ENCODE data around the gene MYCL. TPM values are rescaled to one million over a fixed set of nuclear protein-coding genes. Genes with fewer than 3 reads are reported as not detected.
A peak's percentile ranks its signal among the peaks of the same experiment; 100 is the strongest.

MYCL gene
- total and polyA plus RNA-seq, 2 of the 8 experiments (the other 6 are each of a cell fraction or from before 2014, with no cell fraction given): 20.3 to 28.8 TPM

DNA sequence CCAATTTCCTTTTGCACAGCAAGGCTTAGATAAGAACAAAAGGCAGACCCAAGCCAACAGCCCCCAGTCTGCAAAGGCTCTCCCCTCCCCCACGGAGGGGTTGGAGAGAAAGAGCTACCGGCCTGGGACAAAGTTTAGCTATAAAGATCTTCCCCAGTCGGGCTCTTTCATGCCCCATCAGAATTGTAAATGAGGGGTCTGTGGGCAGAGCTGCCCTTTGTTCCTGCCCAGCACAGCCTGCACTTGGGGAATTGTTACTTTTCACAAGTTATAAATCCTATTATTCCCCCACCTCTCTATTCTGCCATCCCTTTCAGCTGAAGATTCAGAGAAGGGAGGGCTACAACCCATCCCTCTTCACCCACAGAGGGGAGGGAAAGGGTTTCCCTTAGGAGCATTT lies 3.5 kb downstream of the MYCL start:
- H2AK5ac ChIP-seq (ENCODE audit: low read depth, low read length): peak overlapping the region; percentile 20
- peaks cover 0 to 14% of the 10 kb centered on the region in 2 experiments; a peak in 1 of 4 replicates for H3K79me2 ChIP-seq (ENCODE audit: control insufficient read depth in 1 of 2, insufficient read depth in 2 of 2, low read length in 2 of 2)
- FAIRE-seq (peak; percentile 80), DNase-seq (ENCODE audit: low read depth in 1 of 2, low spot score in 2 of 2) (no peak)
- H2BK12ac ChIP-seq (ENCODE audit: low read depth, low read length): peak overlapping the region; percentile 78; the same call in 1 of the 2 replicates
- no peaks in the 10 kb centered on the region for H4K20me1 ChIP-seq (replicated peaks in 1 of 2; ENCODE audit: control insufficient read depth in 1 of 2, insufficient read depth in 2 of 2, low read length in 2 of 2)
- H3K4ac ChIP-seq (replicated peaks; ENCODE audit: insufficient read length, low read depth, low read length): no peak overlapping the region
- H2BK20ac ChIP-seq (ENCODE audit: low read length): 0 out of 2 replicates have a peak overlapping the region, but pooled peaks have one; percentile 83
- H3K79me1 ChIP-seq (ENCODE audit: low read depth, low read length): no peaks in the 10 kb centered on the region
- peak overlapping the region; percentile 66 to 78 for H3K4me2 ChIP-seq (ENCODE audit: insufficient read depth in 1 of 2, low read depth in 2 of 2, low read length in 2 of 2)
- no peak overlapping the region; a peak in 1 of 7 replicates for H3K9ac ChIP-seq (replicated peaks in 1 of 4; ENCODE audit: extremely low read depth in 1 of 4, low read depth in 3 of 4, low read length in 3 of 4)
- H2BK5ac ChIP-seq (ENCODE audit: low read depth, low read length): peak overlapping the region; percentile 57
- no peak overlapping the region for H2BK15ac ChIP-seq (ENCODE audit: low read length)
- H3K56ac ChIP-seq (replicated peaks; ENCODE audit: insufficient read length, low read depth, low read length): peak overlapping the region; percentile 27
- peaks cover 24 to 46% (median 27%) of the 10 kb centered on the region in 4 experiments for H3K4me1 ChIP-seq (replicated peaks in 1 of 4; ENCODE audit: control insufficient read depth in 3 of 4, insufficient read depth in 4 of 4, low read length in 3 of 4)
- H4K91ac ChIP-seq (replicated peaks; ENCODE audit: insufficient read length, low read length): peak overlapping the region; percentile 58
- H3K27me3 ChIP-seq (replicated peaks in 1 of 4; ENCODE audit: control insufficient read depth in 3 of 4, extremely low read depth in 1 of 4, insufficient read depth in 3 of 4, low read length in 3 of 4): peaks cover 2 to 7% (median 4%) of the 10 kb centered on the region in 4 experiments; a peak in 6 of 7 replicates
- H3K9me3 ChIP-seq (ENCODE audit: insufficient read depth in 2 of 2, low read depth in 1 of 2, low read length in 1 of 2): no peaks in the 10 kb centered on the region
- peaks cover 0 to 9% (median 0%) of the 10 kb centered on the region in 4 experiments; a peak in 1 of 8 replicates for H3K36me3 ChIP-seq (ENCODE audit: control insufficient read depth in 2 of 4, insufficient read depth in 4 of 4, low read length in 3 of 4)
- peak overlapping the region; percentile 19 for H4K5ac ChIP-seq (ENCODE audit: insufficient read length, low read depth, low read length)
- 6% methylated on average over 3 of the region's 3 CpGs; no CpG with 5 or more reads in 1 of the 2 experiments for WGBS, 2 experiments (ENCODE audit: extremely low coverage in 1 of 2, insufficient coverage in 1 of 2, insufficient read length in 1 of 2, insufficient replicate concordance in 2 of 2, low coverage in 1 of 2, low lambda C conversion rate in 2 of 2, missing lambda C conversion rate in 1 of 2)
- H3K18ac ChIP-seq (ENCODE audit: extremely low read depth, low read length): peak overlapping the region; percentile 91
- H2AFZ ChIP-seq (ENCODE audit: low read length): no peak overlapping the region
- peak overlapping the region; percentile 8 to 48 (median 22); a peak in 5 of 8 replicates for H3K4me3 ChIP-seq (ENCODE audit: extremely low read depth in 1 of 4, insufficient read depth in 2 of 4, low read depth in 3 of 4, low read length in 4 of 4)
- H3K14ac ChIP-seq (ENCODE audit: insufficient read length): no peak overlapping the region
- ChIA-PET POLR2A (ENCODE audit: partially characterized antibody) (interaction anchor here (0.7 to 4.8 kb wide), 13 partner anchors 9 to 142 kb away, joined by 3 to 23 read pairs (median 4); partner anchors contain the start of genes CAP1 and TRIT1), CTCF (ENCODE audit: partially characterized antibody) (interaction anchor here (0.9 to 17.0 kb wide), 7 partner anchors 14 to 221 kb away, joined by 3 to 184 read pairs (median 11); no protein-coding TSS in a partner anchor)
- no peak overlapping the region for H4K8ac ChIP-seq (ENCODE audit: extremely low read depth, insufficient read depth, low read length)
- peak overlapping the region; percentile 57 for H3K27ac ChIP-seq (ENCODE audit: low read depth, low read length)
- H3K23me2 ChIP-seq (ENCODE audit: low read depth, low read length): peaks cover 21% of the 10 kb centered on the region
- H3K23ac ChIP-seq (ENCODE audit: insufficient read length): no peak overlapping the region
- H2BK120ac ChIP-seq (replicated peaks; ENCODE audit: low read depth, low read length): peak overlapping the region; percentile 39
- TF ChIP-seq BACH1 (IDR thresholded peaks at IDR 0.05; ENCODE audit: low read length) (no peak), CHD1 (IDR thresholded peaks at IDR 0.05; ENCODE audit: low read depth, low read length) (no peak), BRCA1 (IDR thresholded peaks at IDR 0.05; ENCODE audit: low read depth, low read length) (no peak)

Data from H1 (cell line).